Glomerular visceral epithelial cell (primary cell): ENCODE measurements around the gene TTLL11.

Experiments used
- DNase-seq: peaks from one replicate; pipeline ENCODE4 v3.0.0-alpha.2; 2016; ENCODE audit errors: extremely low spot score

TTLL11 gene

DNA sequence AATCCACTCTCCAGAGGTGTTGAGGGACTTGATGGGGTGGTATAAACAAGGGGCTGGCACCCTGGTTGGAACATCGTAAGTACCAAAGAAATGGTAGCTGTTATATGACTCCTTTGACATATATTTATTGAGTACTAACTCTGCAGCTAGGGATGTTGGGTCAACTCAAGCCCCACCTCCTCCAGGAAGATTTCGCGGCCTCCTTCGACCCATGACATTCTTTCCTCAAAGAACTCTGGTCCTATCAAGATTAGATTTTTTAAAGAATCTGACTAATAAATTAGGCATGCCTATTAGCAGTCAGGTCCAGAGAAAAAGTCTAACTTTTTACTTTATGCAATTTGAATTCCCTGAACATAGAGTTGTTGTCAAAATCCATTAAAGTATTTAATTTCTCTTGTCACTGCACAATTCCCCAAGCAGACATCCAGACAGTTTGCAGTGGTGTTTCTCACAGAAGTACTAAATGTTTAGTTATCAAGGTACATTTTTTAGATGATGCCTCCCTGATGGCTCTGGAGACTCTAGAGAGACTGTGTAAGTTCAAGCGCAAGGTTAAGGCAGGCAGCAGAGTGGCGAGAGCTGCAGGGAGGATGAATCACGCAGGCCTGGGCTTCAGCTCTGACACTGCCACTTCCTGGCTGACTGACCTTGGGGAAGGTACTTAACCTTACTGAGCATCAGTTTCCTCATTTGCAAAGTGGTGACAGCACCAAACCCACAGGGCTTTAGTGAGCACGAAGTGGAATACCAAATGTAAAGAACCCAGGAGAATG is 209.6 kb downstream of the TTLL11 start:
- peak; percentile 61 for DNase-seq

DNA sequence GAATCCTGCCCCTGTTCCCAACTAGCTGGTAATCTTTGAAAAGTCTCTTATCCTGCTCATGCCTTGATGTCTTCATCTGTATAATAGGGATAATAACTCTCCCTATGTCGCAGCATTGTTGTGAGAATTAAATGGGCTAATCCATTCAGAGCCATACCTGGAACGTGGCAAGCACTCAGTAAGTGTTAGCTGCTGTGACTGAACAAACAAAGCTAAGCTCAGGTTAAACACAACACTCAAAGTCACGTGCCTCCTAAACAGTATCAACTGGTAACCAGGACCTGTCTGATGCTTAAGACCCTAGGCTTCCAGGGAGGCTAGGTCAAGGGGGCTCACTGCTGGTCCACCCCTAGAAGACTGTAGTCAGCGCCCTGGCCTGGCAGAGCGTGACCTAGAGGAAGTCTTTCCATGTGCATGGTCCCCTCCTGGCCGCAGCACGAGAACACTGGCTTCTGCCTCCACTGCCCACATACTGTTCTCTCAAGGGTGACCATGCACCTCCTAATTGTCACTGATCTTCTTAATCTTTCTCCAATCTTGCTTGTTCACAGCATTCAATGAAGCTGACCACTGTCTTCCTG is 211.1 kb downstream of the TTLL11 start:
- DNase-seq: no peak

DNA sequence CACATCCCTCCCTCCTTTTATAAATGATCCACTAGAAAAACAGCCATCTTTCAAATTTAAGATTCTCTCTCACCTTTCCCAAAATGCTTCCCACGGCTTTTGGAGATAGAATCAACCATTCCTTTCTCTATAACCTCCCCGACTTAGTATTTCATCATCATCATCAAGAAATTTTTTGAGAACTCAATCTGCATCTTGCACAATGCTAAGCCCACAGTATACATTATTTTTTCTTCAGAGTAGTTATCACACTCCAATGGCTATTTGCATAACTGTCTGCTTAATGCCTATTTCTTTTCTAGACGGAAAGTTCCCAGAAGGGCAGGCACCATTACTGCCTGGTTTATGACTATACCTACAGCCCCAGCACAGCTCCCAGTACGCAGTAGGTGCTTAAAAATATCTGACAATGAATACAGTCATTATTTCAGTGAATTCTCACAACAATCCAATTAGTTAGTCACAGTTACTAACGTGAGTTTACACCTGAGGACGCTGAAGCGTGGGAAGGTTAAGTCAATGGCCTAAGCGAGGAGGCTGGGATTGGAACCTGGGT is 212.7 kb downstream of the TTLL11 start:
- no peak for DNase-seq

DNA sequence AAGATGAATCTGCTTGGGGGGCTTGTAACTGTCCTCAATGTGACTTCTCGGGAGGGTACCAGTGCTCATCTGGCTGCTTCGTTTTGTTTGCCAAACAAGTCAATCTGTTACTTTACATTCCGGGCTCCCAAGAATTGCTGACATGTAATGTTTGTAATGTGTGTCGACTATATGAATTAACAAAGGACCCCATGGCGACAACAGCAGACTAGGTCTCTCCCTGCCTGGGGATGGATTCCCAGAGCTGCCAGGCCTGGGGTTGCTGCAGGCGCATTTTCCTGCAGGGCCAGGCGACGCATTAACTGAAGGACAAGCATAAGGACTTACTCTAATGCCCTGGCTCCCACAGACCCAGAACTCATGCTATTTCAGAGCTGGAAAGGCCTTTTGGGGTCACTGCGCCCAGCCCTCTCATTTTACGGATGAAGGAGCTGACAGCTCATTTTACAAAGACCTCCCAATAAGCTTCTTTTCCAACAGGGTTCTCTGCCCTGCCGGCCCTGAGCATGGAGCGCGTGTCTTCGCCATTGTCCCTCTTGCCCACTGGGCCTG is 214.8 kb downstream of the TTLL11 start:
- no peak for DNase-seq

DNA sequence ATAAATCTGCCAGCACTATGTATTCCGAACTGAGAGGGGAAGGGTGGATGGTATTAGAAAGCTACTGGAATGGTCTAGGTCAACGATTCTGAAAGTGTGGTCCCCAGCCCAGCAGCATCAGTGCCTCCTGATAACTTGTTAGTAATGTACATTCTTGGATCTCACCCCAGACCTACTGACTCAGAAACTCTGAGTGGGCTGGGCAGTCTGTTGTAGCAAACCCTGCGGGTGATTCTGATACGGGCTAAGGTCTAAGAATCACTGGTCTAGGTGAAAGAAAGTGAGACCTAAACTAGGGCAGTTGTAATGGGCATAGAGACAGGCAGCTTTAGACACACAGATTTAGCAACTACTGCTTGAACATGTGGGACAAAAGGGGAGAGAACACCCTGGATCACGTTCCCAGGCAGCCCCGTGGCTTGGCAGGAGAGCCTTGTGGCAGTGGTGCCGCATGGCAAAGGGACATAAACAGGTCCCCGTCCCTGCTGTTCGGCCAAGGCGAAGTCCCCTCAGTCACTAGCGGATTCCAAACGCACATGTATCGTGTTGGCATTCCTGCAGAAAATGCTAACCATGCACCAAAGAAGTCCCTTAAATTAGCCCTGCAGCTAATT is 216.3 kb downstream of the TTLL11 start:
- peak; percentile 67 for DNase-seq

DNA sequence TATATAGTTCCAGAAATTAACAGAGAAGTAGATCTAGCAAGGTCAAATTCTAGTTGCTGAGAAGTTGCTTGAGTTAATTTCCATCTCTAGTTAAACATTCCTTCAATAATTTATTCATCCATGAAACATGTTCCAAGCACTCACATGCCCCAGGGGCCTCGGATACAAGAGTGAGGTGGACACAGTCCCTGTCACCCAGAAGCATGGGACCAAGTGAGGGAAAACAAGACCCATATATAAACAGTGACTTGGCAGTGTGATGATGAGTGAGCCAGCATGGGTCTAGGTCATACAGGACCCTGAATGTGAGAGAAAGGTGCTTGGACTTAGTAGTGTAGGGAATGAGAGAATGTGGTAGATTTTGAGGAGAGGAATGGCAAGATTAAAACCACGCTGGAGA is 216.9 kb downstream of the TTLL11 start:
- DNase-seq: no peak

DNA sequence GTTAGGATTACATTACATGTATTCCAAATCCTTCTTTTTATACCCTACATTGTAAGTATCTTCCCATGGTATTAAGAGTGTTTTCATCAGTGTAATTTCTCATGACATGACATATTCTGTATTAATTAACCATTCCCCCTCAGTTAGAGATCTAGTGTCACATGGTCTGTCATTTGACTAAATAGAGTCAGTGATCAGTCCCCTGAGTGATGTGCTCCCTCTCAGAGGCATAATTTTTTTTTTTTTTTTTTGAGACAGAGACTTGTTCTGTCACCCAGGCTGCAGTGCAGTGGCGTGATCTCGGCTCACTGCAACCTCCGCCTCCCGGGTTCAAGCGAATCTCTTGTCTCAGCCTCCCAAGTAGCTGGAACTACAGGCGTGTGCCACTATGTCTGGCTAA is 218.6 kb downstream of the TTLL11 start:
- DNase-seq: no peak

DNA sequence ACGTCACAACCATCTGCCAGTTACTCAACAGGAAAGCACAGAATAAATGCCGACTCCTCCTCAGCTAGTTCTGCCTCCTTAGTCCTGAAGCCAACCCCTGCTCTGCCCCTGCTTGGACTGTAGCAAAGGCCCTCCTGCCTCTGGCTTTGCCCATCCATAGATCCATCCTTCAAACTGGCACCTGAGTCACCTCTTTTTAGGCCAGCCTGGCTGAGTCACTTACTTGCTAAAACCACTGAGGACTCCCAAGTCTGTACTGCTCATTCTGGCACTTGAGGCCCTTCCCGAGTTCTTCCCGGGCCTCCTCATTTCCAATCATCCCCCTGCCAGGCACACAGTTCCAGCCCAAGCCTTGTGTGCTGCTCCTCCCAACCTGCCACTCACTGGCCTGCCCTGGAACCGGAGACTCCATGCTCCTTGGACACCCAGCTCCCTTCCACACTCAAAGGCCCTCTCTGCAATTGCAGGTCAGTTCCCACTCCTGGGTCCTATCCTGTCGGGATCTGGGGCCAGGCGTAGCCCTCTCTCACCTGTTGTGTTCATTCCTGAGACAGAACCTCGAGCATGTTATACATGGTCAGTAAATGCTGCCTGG is 221.6 kb downstream of the TTLL11 start:
- peak; percentile 36 for DNase-seq

DNA sequence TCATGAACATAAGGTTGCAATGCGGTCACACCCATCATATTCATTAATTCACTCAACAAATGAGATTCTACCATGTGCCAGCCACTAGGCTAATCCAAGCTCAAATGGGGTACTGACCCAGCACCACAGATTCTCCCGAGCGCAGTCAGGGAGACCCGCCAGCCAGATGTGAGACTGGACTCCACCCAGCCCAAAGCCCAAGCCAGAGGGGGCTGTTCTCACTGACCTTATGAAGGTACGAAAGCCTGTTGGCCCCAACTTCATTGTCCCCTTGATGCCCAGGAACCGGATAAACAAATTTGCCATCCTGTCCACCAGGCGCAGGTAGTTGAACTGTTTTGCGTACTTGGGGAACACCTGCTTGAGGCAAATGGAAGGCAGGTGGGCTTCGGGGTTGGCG is 222.8 kb downstream of the TTLL11 start:
- DNase-seq: no peak

DNA sequence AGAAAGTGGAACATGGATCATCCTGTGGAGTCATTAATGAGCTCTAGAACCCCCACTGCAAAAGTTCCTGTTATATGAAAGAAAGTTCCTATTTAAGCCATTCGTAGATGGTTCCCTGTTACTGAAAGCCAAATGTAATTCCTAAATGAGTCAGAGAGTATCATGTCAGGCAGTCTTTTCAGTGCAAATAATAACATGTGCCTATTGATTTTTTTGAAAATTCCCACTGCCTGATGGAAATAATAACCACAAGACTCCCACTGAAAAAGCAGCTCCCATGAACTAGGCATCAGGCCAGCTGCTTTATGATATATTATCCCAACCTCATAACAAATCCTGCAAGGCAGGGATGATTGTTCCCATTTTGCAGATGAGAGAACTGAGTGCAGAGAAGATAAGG is 224.5 kb downstream of the TTLL11 start:
- DNase-seq: no peak

DNA sequence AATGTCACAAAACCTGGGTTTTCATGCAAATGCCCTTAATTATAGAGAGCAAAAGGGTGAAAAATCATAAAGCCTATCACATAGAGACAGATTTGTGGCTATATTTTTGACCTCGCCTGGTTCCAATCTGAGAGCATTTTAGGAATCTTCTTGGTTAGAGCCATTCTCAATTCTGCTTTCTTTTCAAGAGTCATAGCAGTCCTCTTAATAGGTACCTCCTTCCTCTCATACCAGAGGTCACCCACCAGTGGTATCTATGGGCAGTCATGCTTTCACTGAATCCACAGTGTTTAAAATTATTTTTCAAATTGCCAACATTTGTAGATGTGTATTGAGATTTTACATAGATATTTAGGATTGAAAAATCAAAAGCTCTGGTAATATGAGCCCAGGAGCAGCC is 226.2 kb downstream of the TTLL11 start:
- no peak for DNase-seq

DNA sequence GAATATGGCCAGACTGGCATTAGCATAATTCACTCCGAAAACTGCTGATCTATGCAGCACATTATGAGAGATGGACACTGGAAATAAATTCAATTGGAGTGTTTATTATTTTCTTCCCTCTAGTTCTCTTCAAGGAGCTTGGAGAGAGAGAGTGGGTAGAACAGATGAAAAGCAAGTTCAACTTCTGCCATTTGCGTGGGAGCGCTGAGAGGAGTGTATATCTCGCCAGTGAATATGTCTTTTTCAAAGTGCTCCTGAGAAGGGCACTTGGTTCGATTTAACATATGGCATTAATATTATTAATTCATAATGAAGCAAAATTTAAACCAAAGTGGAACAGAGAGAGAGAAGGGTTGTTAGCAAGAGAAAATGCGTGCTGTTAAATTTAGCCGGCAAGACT is 227.2 kb downstream of the TTLL11 start:
- DNase-seq: no peak

DNA sequence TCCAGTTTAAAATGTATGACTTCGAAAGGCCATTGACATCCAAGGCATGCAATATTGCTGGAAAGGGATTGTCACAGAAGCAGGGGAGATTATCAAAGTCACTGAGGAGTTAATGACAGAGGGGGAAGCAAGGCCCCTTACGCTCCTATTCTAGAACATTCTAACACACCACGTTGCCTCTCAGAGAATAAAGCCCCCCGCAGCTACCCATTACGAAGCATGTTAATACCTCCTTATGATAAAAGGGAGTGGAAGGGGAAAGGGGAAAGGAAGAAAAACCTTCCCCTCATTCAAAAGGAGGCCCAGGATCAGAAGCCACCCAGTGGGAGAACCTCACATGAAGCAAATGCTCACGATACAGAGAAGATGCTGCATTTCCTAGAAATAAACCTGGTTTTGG is 228.0 kb downstream of the TTLL11 start:
- no peak for DNase-seq

DNA sequence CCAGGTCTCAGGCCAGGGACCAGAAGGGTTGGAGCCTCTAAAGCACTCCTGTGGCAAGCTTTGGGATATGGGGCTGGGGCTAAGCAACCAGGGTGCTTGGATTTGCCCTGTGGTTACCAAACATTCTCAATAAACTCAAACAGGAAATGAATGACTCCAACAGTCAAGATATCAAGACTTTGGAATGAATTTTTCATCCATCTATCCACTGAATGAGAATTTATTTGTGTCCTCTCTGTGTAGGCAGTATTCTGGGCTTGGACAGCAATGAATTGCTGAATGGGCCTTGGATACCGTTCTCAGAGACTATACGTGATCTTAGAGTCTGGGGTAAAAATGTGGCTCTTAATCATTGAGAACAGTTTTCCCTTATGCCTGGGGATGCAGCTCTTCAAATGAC is 229.2 kb downstream of the TTLL11 start:
- DNase-seq: no peak

DNA sequence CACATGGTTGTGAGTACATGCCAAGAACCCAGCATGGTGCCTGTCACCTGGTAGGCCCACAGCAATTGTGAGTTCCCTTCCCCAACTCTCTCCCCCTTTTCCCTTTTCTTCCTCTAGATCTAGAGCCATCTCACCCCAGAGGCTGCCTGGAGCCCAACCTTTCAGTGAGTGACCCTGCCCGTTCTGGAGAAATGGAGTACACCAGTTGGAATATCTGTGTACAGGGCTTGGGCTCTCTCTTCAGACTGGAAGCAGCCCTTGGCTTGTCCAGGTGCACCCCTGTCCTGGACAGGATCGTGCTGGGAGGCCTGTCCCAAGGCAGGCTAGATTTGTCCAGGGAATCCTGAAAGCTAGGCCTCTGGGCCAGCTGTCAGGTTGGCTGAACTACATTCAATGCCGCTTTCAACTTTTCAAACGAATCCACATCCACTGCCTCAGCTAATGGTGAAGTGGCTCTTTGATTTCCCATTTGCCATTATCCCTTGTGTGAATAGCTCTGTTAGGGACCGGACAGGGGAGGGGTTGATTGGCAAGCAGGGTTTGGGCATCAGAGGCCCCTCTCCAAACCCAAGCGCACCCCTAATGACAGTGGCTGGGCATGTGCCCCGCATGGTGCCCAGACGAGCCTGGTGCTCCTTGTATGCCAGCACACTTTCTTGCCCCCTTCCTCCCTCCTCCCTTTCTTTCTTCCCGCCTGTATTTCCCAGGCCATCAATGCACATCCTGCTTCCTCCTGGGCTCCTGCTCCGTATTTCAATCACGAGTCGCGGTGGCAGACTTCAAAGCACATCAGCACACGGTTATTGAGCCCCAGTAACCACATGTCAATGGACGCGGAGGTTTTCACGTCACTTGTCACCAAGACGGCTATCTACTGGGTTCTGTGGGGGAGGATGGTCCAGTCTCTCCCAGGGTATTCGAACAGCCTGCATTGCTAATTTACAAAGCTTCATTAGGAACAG is 230.5 kb downstream of the TTLL11 start:
- no peak for DNase-seq

DNA sequence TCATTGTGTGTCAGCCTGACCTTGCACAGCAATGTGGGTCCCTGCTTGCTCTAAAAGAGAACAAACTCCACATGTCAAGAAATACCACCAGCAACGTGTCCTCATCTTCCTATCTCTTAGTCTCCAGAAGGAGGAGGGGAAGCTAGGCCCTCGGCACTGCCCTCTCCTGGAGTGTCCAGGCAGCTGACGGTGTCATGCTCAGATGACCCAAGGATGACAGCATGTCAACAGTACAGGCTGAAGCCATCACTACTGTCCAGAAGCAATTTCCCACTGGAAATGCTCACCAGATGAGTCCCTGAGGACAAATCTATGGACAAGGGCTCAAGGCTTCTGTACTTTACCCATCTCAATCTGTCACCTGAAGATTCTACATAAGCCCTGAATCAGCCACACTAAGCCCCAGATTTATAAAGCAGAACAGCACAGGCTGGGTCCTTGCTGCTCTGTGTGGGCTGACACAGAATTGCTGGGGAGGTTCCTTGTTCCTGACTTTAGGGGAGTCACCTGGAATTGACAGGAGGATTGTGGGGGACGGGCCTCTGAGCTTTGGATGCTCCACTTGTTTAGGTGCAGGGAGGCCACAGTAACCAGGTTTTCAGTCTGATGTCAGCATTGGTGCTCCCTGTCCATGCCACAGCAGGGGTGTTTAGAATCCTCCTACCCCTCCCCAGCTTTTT is 231.5 kb downstream of the TTLL11 start:
- DNase-seq: peak; percentile 24

DNA sequence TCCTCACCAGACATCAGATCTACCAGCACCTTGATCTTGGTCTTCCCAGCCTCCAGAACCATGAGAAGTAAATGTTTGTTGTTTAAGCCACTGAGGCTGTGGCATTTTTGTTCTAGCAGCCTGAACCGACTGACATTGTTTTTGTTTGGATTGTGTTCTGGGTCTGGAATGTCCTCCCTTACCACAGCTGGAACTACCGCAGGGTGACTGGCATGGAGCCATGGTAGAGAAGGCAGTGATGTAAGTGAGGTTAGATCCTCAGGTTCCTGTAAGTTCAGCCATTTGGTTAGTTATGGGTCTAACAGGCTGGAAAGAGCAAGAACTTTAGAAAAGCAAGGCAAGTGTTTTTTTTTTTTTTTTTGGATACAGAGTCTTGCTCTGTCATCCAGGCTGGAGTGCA is 232.4 kb downstream of the TTLL11 start:
- DNase-seq: peak; percentile 83

DNA sequence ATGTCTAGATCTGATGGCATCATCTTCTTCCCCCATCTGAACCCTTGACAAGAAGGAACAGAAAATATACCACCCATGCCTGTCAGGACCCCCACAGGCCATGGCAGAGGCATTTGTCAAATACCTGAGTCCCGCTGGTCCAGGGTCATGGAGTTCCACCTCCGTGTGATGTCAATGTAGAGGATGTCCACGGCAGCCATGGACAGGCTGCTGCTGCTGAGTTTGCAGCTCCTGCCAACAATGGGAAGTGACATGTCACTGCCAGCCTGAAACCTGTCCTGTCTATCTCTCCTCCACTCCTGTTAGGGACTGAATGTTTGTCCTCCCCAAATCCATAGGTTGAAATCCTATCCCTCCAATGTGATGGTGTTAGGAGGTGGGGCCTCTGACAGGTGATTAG is 232.9 kb downstream of the TTLL11 start:
- DNase-seq: no peak

DNA sequence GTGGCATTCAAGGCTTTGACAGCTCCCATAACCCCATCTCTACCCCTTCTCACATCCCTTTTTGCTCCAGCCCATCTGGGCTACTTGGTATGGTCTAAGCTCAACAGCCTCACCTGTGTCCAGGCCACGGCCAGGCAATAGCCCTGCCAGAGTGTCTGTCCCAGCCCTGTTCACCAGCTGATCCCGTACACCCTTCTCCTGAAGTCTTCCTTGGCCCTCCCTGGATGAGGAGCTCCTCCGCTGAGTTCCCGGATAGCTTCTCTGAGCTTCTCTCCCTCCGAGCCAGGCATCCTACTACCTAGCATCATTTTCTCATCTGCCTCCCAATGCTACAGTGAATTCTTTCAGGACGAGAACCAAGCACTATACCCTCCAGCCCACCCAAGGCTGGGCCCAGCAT is 233.5 kb downstream of the TTLL11 start:
- DNase-seq: no peak

DNA sequence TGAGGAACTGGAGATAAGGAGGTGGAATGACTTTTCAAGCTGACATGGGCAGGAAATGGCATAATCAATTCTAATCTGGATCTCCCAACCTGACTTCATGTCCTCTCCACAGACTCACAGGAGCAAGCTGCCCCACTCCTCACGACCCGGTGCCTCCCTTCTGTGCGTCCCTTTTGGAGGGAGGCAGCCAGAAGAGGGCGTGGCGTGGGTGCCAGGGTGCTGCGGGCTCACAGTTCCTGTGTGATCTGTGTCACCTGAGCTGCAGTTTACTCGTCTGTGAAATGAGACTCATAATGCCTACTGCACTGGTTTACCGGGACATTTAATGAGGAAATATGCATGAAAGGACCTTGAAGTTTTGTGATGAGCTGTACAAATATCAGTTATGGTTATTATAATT is 234.3 kb downstream of the TTLL11 start:
- DNase-seq: no peak

DNA sequence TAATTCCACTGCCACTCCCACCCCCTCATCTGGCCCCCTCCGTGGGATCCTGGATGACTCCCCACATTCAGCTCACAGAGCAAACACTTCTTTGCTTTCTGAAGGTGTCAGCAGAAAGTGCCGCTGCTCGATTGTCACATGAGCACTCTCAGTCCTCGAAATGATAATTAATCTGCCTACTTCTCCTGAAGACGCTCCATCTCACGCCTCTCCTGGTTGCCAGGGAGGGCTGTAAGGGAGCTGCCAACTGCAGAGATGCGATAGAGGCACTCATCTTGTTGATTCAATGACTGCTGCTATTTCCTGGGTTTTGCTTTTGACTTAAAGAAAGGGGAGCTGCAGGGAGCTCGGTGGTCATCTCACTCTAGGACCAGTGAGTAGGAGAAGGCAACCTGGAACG is 235.2 kb downstream of the TTLL11 start:
- no peak for DNase-seq
